ENCODE results near the gene ALPP.

GRCh38 chr2:232416521-232417470 lies 38.2 kb downstream of the ALPP start:
- TF ChIP-seq CTCF (tag by site-specific recombination; IDR thresholded peaks at IDR 0.05) (no peak), ZBTB21 (tag by site-specific recombination; IDR thresholded peaks at IDR 0.05) (no peak), REST (tag by site-specific recombination; IDR thresholded peaks at IDR 0.05) (no peak), SP7 (tag by site-specific recombination; IDR thresholded peaks at IDR 0.05) (no peak), ZNF274 (IDR thresholded peaks at IDR 0.05; ENCODE audit: low read length) (no peak), ZNF274 (tag by site-specific recombination; IDR thresholded peaks at IDR 0.05; ENCODE audit: borderline replicate concordance) (no peak), ZNF175 (tag by site-specific recombination; IDR thresholded peaks at IDR 0.05) (no peak)

Measured in HEK293 (cell line).